H1 (cell line): ENCODE measurements around the gene CPED1. TPM values are rescaled to one million over a fixed set of nuclear protein-coding genes. Genes with fewer than 3 reads are reported as not detected.

Experiments used
- CREB1 ChIP-seq: IDR thresholded peaks from 2 replicates; pipeline ENCODE4 v1.6.1; 2012; ENCODE audit warnings: inconsistent platforms
- EZH2 ChIP-seq: fragments of 200-600 bp; sonication (generic); IDR thresholded peaks from 2 replicates; pipeline ENCODE4 v1.7.1; 2012; ENCODE audit warnings: low read depth, mild to moderate bottlenecking, moderate library complexity, low read length, inconsistent platforms; ENCODE audit not compliant: severe bottlenecking
- NRF1 ChIP-seq: IDR thresholded peaks from 2 replicates; pipeline ENCODE4 v1.6.1; 2011; ENCODE audit warnings: mild to moderate bottlenecking, low read depth, low read length, improper control_type of control experiment
- SAP30 ChIP-seq: fragments of 300-600 bp; sonication (generic); IDR thresholded peaks from 2 replicates; pipeline ENCODE4 v1.7.1; 2012; ENCODE audit warnings: low read length, moderate library complexity, mild to moderate bottlenecking, inconsistent platforms; ENCODE audit not compliant: insufficient read depth, insufficient replicate concordance
- SIN3A ChIP-seq, 2 experiments: IDR thresholded peaks in 1 of 2; conservative IDR thresholded peaks in 1 of 2; 2 replicates each; pipeline ENCODE4 v1.6.1; 2011 to 2012; ENCODE audit warnings: low read length in 2 of 2, improper control_type of control experiment in 1 of 2, low read depth in 1 of 2, mild to moderate bottlenecking in 1 of 2
- SUZ12 ChIP-seq: fragments of 200-600 bp; sonication (generic); IDR thresholded peaks from 2 replicates; pipeline ENCODE4 v1.6.1; 2012; ENCODE audit warnings: mild to moderate bottlenecking, inconsistent platforms, low read length, moderate library complexity, mixed read lengths
- TCF12 ChIP-seq: IDR thresholded peaks from 2 replicates; pipeline ENCODE4 v1.6.1; 2011; ENCODE audit warnings: low read depth, mild to moderate bottlenecking, low read length
- polyA plus RNA-seq, 7 experiments: library from polyadenylated mRNA; depleted of rRNA in 3 of 7; stranded (reverse) in 5 of 7; unstranded in 2 of 7; fragments of >200 nt in 5 of 7; fragments of 200-250 nt in 2 of 7; gene quantifications; 1 replicate in 5 of 7; 2 replicates in 1 of 7; 4 replicates in 1 of 7; pipeline versions ENCODE4 v1.2.1 to v1.2.3, GENCODE V29; 2011 to 2013; ENCODE audit warnings: missing spikeins in 2 of 7, mixed read lengths in 2 of 7
- total RNA-seq: library from RNA; stranded (reverse); fragmentation: NEBNext Ultra II Directional; extraction: Animal tissue kit (Norgen Biotek cat#: 25700); gene quantifications from 2 replicates; pipeline ENCODE4 v1.2.1, GENCODE V29; 2021

The CPED1 gene
- total and polyA plus RNA-seq, 2 of the 8 experiments (the other 6 are each of a cell fraction or from before 2014, with no cell fraction given), result 0.08 to 0.39 TPM

DNA sequence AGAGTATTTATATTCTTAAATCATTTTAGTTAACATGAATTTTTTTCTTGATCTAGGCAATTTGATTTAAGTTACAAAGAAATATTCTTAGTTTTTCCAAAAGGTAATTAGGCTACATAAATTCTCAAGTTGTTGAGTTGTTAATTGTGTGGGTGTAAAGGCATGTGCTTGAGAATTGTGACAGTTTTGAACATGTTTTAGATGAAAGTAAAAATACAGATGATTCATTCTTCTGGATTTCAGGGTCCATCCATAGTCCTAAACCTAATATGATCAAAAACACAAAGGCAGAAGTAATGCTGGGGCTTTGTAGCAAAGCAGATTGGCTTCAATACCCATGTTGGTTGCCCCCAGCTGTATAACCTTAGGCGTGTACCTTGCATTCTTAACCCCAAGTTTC, 127.9 kb downstream of the CPED1 start (continued):
- no peak for TF ChIP-seq SUZ12
- no peak for TF ChIP-seq TCF12
- TF ChIP-seq SIN3A (conservative IDR thresholded peaks at IDR 0.05 in 1 of 2, IDR thresholded peaks at IDR 0.05 in 1 of 2; ENCODE audit: low read depth in 1 of 2, low read length in 2 of 2), result no peak
- TF ChIP-seq NRF1, result no peak
- no peak for TF ChIP-seq SAP30
- no peak for TF ChIP-seq CREB1
- no peak for TF ChIP-seq EZH2
